Common myeloid progenitor, CD34-positive (primary cell): ENCODE data around the gene PCP4.

Experiments used
- CTCF ChIA-PET: fragments of 350-600 bp; sonication (Branson Sonifier 250); formaldehyde crosslinking; loops from one replicate; lab custom pipeline; 2021; ENCODE audit warnings: antibody characterized with exemption; lab: Charles Lee
- POLR2A ChIA-PET: fragments of 350-600 bp; sonication (Branson Sonifier 250); formaldehyde crosslinking; loops from one replicate; lab custom pipeline; 2021; ENCODE audit warnings: antibody characterized with exemption; lab: Charles Lee
- DNase-seq, 3 donors: peaks; one replicate each; pipeline versions ENCODE4 v3.0.0 to v3.0.0-alpha.2; 2013
- H3K27ac ChIP-seq, 2 experiments: 1 replicate in 1 of 2; 2 replicates in 1 of 2; pipeline ENCODE4 v1.7.0; 2013; ENCODE audit warnings: inconsistent platforms in 2 of 2, low read length in 2 of 2, mild to moderate bottlenecking in 2 of 2, low read depth in 1 of 2, moderate library complexity in 1 of 2; ENCODE audit not compliant: severe bottlenecking in 2 of 2, insufficient read depth in 1 of 2, poor library complexity in 1 of 2
- H3K27me3 ChIP-seq, 5 experiments: replicated peaks in 2 of 5; 1 replicate in 3 of 5; 2 replicates in 2 of 5; pipeline versions ENCODE4 v1.6.1 to v1.7.0; 2013; ENCODE audit warnings: low read length in 4 of 5, mild to moderate bottlenecking in 2 of 5, moderate library complexity in 2 of 5, inconsistent platforms in 1 of 5; ENCODE audit not compliant: insufficient read depth in 5 of 5, control insufficient read depth in 4 of 5
- H3K36me3 ChIP-seq, 4 experiments: 1 replicate in 2 of 4; 2 replicates in 2 of 4; pipeline versions ENCODE4 v1.6.1 to v1.7.0; 2013; ENCODE audit warnings: low read length in 3 of 4, control low read depth in 1 of 4, mild to moderate bottlenecking in 1 of 4; ENCODE audit not compliant: control insufficient read depth in 4 of 4, insufficient read depth in 4 of 4
- H3K4me1 ChIP-seq, 4 experiments: 1 replicate in 3 of 4; 2 replicates in 1 of 4; pipeline versions ENCODE4 v1.6.1 to v1.7.1; 2013; ENCODE audit warnings: low read length in 3 of 4, mild to moderate bottlenecking in 3 of 4, control low read depth in 1 of 4, inconsistent platforms in 1 of 4, moderate library complexity in 1 of 4; ENCODE audit not compliant: control insufficient read depth in 4 of 4, insufficient read depth in 4 of 4; ENCODE audit errors: control extremely low read depth in 1 of 4
- H3K4me3 ChIP-seq, 7 experiments: 1 replicate in 4 of 7; 2 replicates in 3 of 7; pipeline versions ENCODE4 v1.5.1 to v1.7.0; 2013; ENCODE audit warnings: mild to moderate bottlenecking in 7 of 7, low read length in 6 of 7, moderate library complexity in 6 of 7, inconsistent platforms in 2 of 7, low read depth in 2 of 7, control low read depth in 1 of 7; ENCODE audit not compliant: insufficient read depth in 4 of 7, control insufficient read depth in 1 of 7; ENCODE audit errors: extremely low read depth in 1 of 7
- H3K9me3 ChIP-seq, 5 experiments: 1 replicate in 4 of 5; 2 replicates in 1 of 5; pipeline versions ENCODE4 v1.6.1 to v1.7.1; 2013; ENCODE audit warnings: low read length in 4 of 5, mild to moderate bottlenecking in 2 of 5, inconsistent platforms in 1 of 5, low read depth in 1 of 5, moderate library complexity in 1 of 5; ENCODE audit not compliant: control insufficient read depth in 4 of 5, insufficient read depth in 2 of 5; ENCODE audit errors: control extremely low read depth in 1 of 5
- WGBS: methylation state at CpG from one replicate; pipeline ENCODE4 v1.1.5; 2013; ENCODE audit not compliant: insufficient coverage; 5-methylcytosine and 5-hydroxymethylcytosine counted together

Gene PCP4

GRCh38 chr21:39956586-39956985 lies 89.3 kb downstream of the PCP4 start:
- CTCF ChIA-PET: no interaction called here
- peaks cover 0 to 5% (median 0%) of the 10 kb centered on the region in 5 experiments for H3K27me3 ChIP-seq
- peaks cover 0 to 11% (median 3%) of the 10 kb centered on the region in 5 experiments for H3K9me3 ChIP-seq
- no peaks in the 10 kb centered on the region for H3K36me3 ChIP-seq
- no peak for DNase-seq
- 96% methylated on average over 3 of the region's 4 CpGs for whole genome bisulfite sequencing
- no peak overlapping the region for H3K27ac ChIP-seq
- H3K4me1 ChIP-seq: no peaks in the 10 kb centered on the region
- H3K4me3 ChIP-seq: no peak overlapping the region
- POLR2A ChIA-PET: no interaction called here

- ChIA-PET POLR2A (no interaction called here), CTCF (no interaction called here)
- 100% methylated on average over 2 of the region's 2 CpGs for WGBS
Observed at GRCh38 chr21:39958731-39959130, 91.5 kb downstream of the PCP4 start.

GRCh38 chr21:39961251-39961650 lies 94.0 kb downstream of the PCP4 start:
- CTCF ChIA-PET: no interaction called here
- Histone ChIP-seq H3K4me3 (no peak overlapping the region), H3K27ac (no peak overlapping the region), H3K27me3 (no peaks in the 10 kb centered on the region), H3K9me3 (peaks cover 0 to 11% (median 3%) of the 10 kb centered on the region in 5 experiments), H3K36me3 (no peaks in the 10 kb centered on the region), H3K4me1 (no peaks in the 10 kb centered on the region)
- POLR2A ChIA-PET: no interaction called here
- DNase-seq: no peak
- 100% methylated on average over 1 of the region's 1 CpG for WGBS

More at GRCh38 chr21:39958731-39959130, 91.5 kb downstream of the PCP4 start:
- Histone ChIP-seq H3K36me3 (no peaks in the 10 kb centered on the region), H3K27ac (no peak overlapping the region), H3K27me3 (no peaks in the 10 kb centered on the region), H3K9me3 (peaks cover 0 to 11% (median 3%) of the 10 kb centered on the region in 5 experiments), H3K4me3 (no peak overlapping the region), H3K4me1 (no peaks in the 10 kb centered on the region)
- DNase-seq: no peak

- Histone ChIP-seq H3K4me1 (no peaks in the 10 kb centered on the region), H3K4me3 (no peak overlapping the region), H3K27ac (no peak overlapping the region), H3K27me3 (no peaks in the 10 kb centered on the region), H3K36me3 (no peaks in the 10 kb centered on the region), H3K9me3 (peaks cover 0 to 8% (median 4%) of the 10 kb centered on the region in 5 experiments)
- no peak for DNase-seq
- WGBS: no CpG with 5 or more reads among the region's 1 CpG
- ChIA-PET POLR2A (no interaction called here), CTCF (no interaction called here)
Observed at GRCh38 chr21:39965026-39965425, 97.8 kb downstream of the PCP4 start.

DNA sequence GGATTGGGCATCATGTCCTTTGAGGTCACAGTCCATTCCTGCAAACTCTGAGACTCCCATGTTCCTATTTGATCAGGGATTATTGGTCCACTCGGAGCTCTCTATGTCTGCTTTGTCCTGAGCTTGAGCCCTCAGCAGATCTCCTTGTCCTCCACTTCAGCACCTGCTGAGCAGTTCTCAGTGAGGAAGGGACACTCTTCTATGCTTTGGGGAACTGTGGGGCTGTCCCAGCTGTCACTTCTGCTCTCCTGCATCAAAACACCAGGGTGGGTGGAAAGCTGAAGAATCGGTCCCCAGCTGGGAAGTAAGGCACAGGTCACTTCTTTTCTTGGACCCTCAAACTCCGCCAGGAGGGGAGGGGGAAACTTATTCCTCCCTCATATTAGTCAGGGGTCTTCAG lies 99.5 kb downstream of the PCP4 start:
- H3K36me3 ChIP-seq: no peaks in the 10 kb centered on the region
- H3K9me3 ChIP-seq: peaks cover 0 to 5% (median 2%) of the 10 kb centered on the region in 5 experiments
- DNase-seq: no peak
- H3K27me3 ChIP-seq: no peaks in the 10 kb centered on the region
- H3K27ac ChIP-seq: no peak overlapping the region
- ChIA-PET CTCF (no interaction called here), POLR2A (interaction anchor here (0.6 kb wide), 1 partner anchor 91 kb away, joined by 7 read pairs; no protein-coding TSS in a partner anchor)
- H3K4me1 ChIP-seq: no peaks in the 10 kb centered on the region
- 89% methylated on average over 1 of the region's 3 CpGs for WGBS
- no peak overlapping the region for H3K4me3 ChIP-seq

DNA sequence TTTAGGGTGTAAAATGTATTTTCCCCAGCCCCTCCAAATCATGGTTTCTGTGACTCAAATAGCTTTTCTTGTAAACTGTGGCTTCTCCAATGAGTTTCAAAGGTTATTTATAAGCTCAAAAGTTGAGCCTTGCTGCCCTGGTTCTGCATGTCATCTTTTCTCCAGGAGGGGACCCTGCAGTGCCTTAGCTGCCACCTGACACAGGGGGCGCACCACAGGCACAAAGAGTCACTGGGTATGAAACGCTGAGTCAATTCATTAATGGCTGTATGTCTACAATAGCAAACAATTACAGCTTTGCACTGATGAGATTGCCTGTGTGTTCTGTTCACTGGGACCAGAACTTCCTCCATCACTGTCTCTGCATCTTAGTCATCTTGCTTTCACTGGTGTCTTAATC lies 100.8 kb downstream of the PCP4 start:
- H3K9me3 ChIP-seq: peaks cover 0 to 5% (median 2%) of the 10 kb centered on the region in 5 experiments

GRCh38 chr21:39969691-39970364 lies 102.6 kb downstream of the PCP4 start:
- WGBS: 78% methylated on average over 8 of the region's 8 CpGs
- Histone ChIP-seq H3K36me3 (no peaks in the 10 kb centered on the region), H3K4me1 (no peaks in the 10 kb centered on the region), H3K4me3 (no peak overlapping the region), H3K27ac (no peak overlapping the region), H3K9me3 (peaks cover 0 to 5% (median 2%) of the 10 kb centered on the region in 5 experiments), H3K27me3 (no peaks in the 10 kb centered on the region)
- ChIA-PET POLR2A (no interaction called here), CTCF (no interaction called here)
- no peak for DNase-seq

More for the DNA sequence above, 100.8 kb downstream of the PCP4 start:
- no peak overlapping the region for H3K27ac ChIP-seq
- no peaks in the 10 kb centered on the region for H3K36me3 ChIP-seq
- no peaks in the 10 kb centered on the region for H3K27me3 ChIP-seq
- ChIA-PET CTCF (no interaction called here), POLR2A (no interaction called here)
- DNase-seq: no peak
- H3K4me1 ChIP-seq: no peaks in the 10 kb centered on the region
- 94% methylated on average over 2 of the region's 2 CpGs for WGBS
- no peak overlapping the region for H3K4me3 ChIP-seq
